ENCODE results near the gene PEX12. TPM values are rescaled to one million over a fixed set of nuclear protein-coding genes. Genes with fewer than 3 reads are reported as not detected.

The PEX12 gene
- total and polyA plus RNA-seq, 9 of the 15 experiments (the other 6 are each of a cell fraction or from before 2014, with no cell fraction given): 4.0 to 12.4 (median 6.4) TPM

GRCh38 chr17:35575759-35576158 lies 2.6 kb downstream of the PEX12 start (continued):
- TF ChIP-seq ZFP30 (CRISPR knock-in tag; IDR thresholded peaks at IDR 0.05; ENCODE audit: borderline replicate concordance): no peak
- TF ChIP-seq ZNF592 (IDR thresholded peaks at IDR 0.05): 0 out of 2 replicates have a peak, but pooled peaks have one; percentile 5
- no peak for TF ChIP-seq SLC30A9 (CRISPR knock-in tag; IDR thresholded peaks at IDR 0.05)
- 0 out of 4 replicates have a peak, but pooled peaks of 1 of the 2 experiments have one; percentile 3 for TF ChIP-seq HDAC1 (IDR thresholded peaks at IDR 0.05)

GRCh38 chr17:35569405-35569804 lies 9.0 kb downstream of the PEX12 start:
- peak; percentile 11 for FAIRE-seq
- CTCF ChIA-PET (ENCODE audit: low intra/inter-chr PET ratio): no interaction called here
- no peak for DNase-seq (ENCODE audit: extremely low read depth in 1 of 4, low spot score in 3 of 4)
- peak overlapping the region; percentile 89 to 93 for H3K9ac ChIP-seq (ENCODE audit: insufficient read depth in 1 of 2, low read depth in 2 of 2, low read length in 2 of 2)
- H2AFZ ChIP-seq (ENCODE audit: low read depth, low read length): no peak overlapping the region
- peaks cover 15 to 31% of the 10 kb centered on the region in 2 experiments for H3K4me1 ChIP-seq (replicated peaks in 1 of 2; ENCODE audit: control insufficient read depth in 2 of 2, insufficient read depth in 2 of 2, low read length in 2 of 2)
- H3K27ac ChIP-seq (ENCODE audit: extremely low read depth, low read depth, low read length): peak overlapping the region; percentile 96; the same call in 2 of the 3 replicates
- POLR2A ChIA-PET: interaction anchor here (0.6 to 8.6 kb wide), 6 partner anchors 8 to 1351 kb away, joined by 3 to 122 read pairs (median 4); partner anchors contain the start of genes PEX12 and SLFN14
- no peaks in the 10 kb centered on the region for H3K9me1 ChIP-seq (ENCODE audit: control insufficient read depth, insufficient read depth, low read length)
- H3K4me3 ChIP-seq: peak overlapping the region; percentile 93
- H3K79me2 ChIP-seq (ENCODE audit: control insufficient read depth, insufficient read depth, low read length): peaks cover 63% of the 10 kb centered on the region
- H3K4me2 ChIP-seq (ENCODE audit: insufficient read depth, low read length): peak overlapping the region; percentile 97
- no peaks in the 10 kb centered on the region for H4K20me1 ChIP-seq (replicated peaks; ENCODE audit: control insufficient read depth, insufficient read depth, low read length)
- WGBS (ENCODE audit: insufficient coverage, low coverage, missing lambda C conversion rate): 5% methylated on average over 2 of the region's 2 CpGs
- in situ Hi-C loops (cut with MboI): no loop called here
- no peaks in the 10 kb centered on the region for H3K27me3 ChIP-seq (ENCODE audit: control insufficient read depth in 2 of 2, insufficient read depth in 2 of 2, low read length in 2 of 2)
- no peak for ATAC-seq
- no TSS peak for BruUV-seq (replicated peaks)
- intact Hi-C loops (cut with micrococcal nuclease): loop anchor here (5.0 kb wide), 1 partner anchor 238 kb away; the partner anchor contains the start of gene TAF15
- peaks cover 38% of the 10 kb centered on the region for H3K36me3 ChIP-seq (ENCODE audit: control insufficient read depth, insufficient read depth, low read length)
- H3K9me3 ChIP-seq (replicated peaks; ENCODE audit: control insufficient read depth, insufficient read depth, low read depth, low read length): no peaks in the 10 kb centered on the region
- TF ChIP-seq MXI1 (IDR thresholded peaks at IDR 0.05; ENCODE audit: low read depth, low read length): peak; percentile 71; the same call in 1 of the 2 replicates
- peak; percentile 90 for TF ChIP-seq MYC (IDR thresholded peaks at IDR 0.05; ENCODE audit: low read depth, low read length)
- TF ChIP-seq MYC (CRISPR knock-in tag; IDR thresholded peaks at IDR 0.05; ENCODE audit: borderline replicate concordance, low read depth): no peak

All from K562 (cell line).